ENCODE data around the gene PCBP3. TPM values are rescaled to one million over a fixed set of nuclear protein-coding genes. Genes with fewer than 3 reads are reported as not detected.

The PCBP3 gene
- polyA plus RNA-seq, 4 donors = 1.2 to 2.2 (median 1.5) TPM

DNA sequence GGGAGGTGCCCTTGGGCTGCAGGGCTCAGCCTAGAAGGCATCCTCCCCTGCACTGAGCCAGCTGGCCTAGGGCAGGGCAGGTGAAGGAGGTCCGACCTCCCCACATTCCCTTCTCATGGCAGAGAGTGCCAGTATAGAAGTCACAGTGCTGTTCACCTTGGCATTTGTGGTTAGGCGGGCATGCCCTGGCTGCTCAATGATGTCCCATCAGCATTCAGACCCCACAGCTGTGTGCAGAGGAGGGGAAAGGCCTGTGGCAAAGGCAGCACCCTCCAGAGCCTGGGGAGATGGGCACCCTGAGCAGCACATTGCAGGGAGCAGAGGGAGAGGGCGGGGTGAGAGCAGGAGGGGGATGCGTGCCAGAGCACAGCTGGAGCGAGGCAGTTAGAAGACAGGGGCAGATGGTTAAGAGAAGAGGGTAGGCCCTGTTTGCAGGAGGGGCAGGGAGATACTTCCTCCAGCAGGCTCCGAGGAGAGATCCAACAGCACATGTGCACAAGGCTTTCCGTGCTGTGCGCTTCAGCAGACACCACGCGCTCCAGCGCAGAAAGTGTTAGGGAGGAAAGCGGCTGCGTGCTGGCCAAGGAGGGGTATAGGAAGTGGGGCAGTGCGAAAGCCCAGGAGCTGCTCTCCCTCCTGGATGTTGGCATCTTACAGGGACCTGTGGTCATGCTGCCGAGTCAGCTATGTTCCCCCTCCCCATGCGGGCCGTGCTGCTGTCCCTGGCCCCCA lies 294.4 kb downstream of the PCBP3 start:
- no peak for DNase-seq (ENCODE audit: low read depth in 4 of 4, low spot score in 3 of 4)

- no peak for DNase-seq (ENCODE audit: low read depth in 4 of 4, low spot score in 3 of 4)
These were observed 294.9 kb downstream of the PCBP3 start for GRCh38 chr21:45938453-45938755.

DNA sequence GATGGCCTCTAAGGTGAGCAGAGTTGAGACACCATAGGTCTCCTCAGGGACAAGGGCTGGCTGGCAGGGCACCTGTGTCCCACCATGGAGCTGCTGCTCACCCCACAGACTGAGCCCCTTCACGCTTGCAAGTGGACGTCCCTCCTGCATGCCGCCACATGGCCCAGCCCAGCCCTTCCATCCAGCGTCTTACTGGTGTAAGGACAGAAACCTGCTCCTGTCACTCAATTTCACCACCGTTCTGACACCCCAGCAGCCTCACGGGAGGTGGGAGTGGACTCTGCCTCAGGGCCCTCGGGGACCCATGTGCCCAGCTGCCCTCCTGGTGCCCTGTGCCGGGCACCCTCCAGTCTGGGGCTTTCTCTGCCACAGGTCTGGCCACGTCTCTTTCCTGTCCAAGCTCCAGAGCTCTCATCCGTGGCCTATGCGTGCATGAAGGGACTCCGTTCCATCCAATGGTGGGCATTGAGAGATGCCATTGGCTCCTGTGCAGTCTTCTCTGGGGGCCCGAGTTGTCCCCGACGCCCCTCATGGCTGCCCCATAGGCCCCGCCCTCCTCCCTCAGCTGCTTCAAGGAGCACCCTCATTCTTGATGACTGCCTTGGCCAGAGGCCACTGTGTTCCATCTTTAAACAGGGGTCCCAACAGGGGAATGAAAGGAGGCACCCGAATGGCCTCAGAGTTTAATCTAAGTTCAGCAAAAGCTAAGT lies 295.4 kb downstream of the PCBP3 start:
- DNase-seq (ENCODE audit: low read depth in 4 of 4, low spot score in 3 of 4) = no peak

GRCh38 chr21:45939521-45940045 lies 296.1 kb downstream of the PCBP3 start:
- no peak for DNase-seq (ENCODE audit: low read depth in 4 of 4, low spot score in 3 of 4)

GRCh38 chr21:45940091-45940490 lies 296.6 kb downstream of the PCBP3 start:
- DNase-seq (ENCODE audit: low read depth in 4 of 4, low spot score in 3 of 4) = no peak

- DNase-seq (ENCODE audit: low read depth in 4 of 4, low spot score in 3 of 4) = no peak
These were observed 297.3 kb downstream of the PCBP3 start for GRCh38 chr21:45940621-45941337.

GRCh38 chr21:45941338-45941710 lies 297.8 kb downstream of the PCBP3 start:
- no peak for DNase-seq (ENCODE audit: low read depth in 4 of 4, low spot score in 3 of 4)

GRCh38 chr21:45941717-45942546 lies 298.4 kb downstream of the PCBP3 start:
- DNase-seq (ENCODE audit: low read depth in 4 of 4, low spot score in 3 of 4) = no peak

- no peak for DNase-seq (ENCODE audit: low read depth in 4 of 4, low spot score in 3 of 4)
These were observed 299.5 kb downstream of the PCBP3 start for GRCh38 chr21:45942755-45943629.

- DNase-seq (ENCODE audit: low read depth in 4 of 4, low spot score in 3 of 4) = no peak
These were observed 300.4 kb downstream of the PCBP3 start for GRCh38 chr21:45943630-45944540.

GRCh38 chr21:45944601-45945000 lies 301.1 kb downstream of the PCBP3 start:
- DNase-seq (ENCODE audit: low read depth in 4 of 4, low spot score in 3 of 4) = no peak

- no peak for DNase-seq (ENCODE audit: low read depth in 4 of 4, low spot score in 3 of 4)
These were observed 301.7 kb downstream of the PCBP3 start for GRCh38 chr21:45945066-45945867.

GRCh38 chr21:45945868-45946210 lies 302.3 kb downstream of the PCBP3 start:
- no peak for DNase-seq (ENCODE audit: low read depth in 4 of 4, low spot score in 3 of 4)

GRCh38 chr21:45947296-45947695 lies 303.8 kb downstream of the PCBP3 start:
- DNase-seq (ENCODE audit: low read depth in 4 of 4, low spot score in 3 of 4) = no peak

DNA sequence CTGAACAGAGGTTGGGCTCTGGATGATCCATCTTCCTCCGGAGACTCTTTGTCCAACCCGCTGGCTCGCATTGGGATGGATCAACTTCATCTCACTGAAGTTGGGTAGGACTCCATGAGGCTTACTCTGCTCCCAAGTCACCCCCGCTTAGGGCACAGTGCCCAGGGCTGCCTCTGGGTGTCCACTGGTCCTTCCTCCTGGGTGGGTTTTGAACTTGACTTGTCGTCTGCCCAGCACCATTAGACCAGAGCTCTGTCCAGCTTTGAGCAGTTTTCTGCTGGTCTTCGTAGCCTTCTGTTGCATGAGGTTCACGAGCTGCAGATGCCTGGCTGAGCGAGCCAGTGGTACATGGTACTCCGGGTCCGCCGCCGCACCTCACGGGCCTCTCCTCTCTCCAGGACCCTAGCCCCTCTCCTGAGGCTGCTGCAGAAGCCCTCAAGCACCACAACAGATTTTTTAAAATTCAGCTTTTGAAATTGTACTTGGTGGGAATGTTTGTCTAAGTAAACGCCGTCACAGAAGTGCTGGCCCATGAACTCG lies 304.3 kb downstream of the PCBP3 start:
- no peak for DNase-seq (ENCODE audit: low read depth in 4 of 4, low spot score in 3 of 4)

DNA sequence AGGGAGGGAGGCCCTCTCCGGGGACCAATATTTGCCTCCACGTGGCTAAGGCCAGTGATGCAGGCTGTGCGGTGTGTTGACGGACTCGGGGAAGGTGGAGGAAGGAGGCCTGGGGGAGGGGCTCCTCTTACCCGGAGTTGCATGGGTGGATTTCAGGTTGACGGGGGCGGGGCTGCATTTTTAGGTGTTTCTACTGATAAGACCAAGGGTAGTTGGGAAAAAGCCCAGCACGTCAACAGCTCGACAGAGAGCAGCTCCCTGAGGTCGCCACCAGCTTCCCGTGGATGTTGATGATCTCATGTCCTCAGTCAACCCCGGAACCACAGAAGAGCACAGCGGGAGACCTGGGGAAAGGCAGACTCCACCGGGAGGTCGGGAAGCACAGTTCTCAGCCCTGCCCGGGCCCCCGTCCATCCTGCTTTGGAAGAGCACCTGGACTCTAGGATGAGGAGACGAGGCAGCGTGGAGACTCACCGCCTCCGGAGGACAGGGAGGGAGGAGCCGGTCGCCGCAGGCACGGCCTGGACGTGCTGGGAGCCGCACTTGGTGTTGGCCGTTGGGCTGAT lies 305.1 kb downstream of the PCBP3 start:
- DNase-seq (ENCODE audit: low read depth in 4 of 4, low spot score in 3 of 4) = no peak
